HG03139 (cell line): ENCODE results near the gene GPATCH2L.

Source experiments
- ATAC-seq: cut with Tn5 transposase; IDR thresholded peaks from one replicate; pipeline ENCODE4 v1.9.1; 2021; ENCODE audit not compliant: unreplicated experiment

The GPATCH2L gene

GRCh38 chr14:76253111-76253510 lies 101.4 kb downstream of the GPATCH2L start:
- ATAC-seq = no peak

GRCh38 chr14:76256545-76256944 lies 104.8 kb downstream of the GPATCH2L start:
- ATAC-seq = no peak

- no peak for ATAC-seq
Measured at GRCh38 chr14:76257111-76257803, 105.5 kb downstream of the GPATCH2L start.

- ATAC-seq = no peak
Measured at GRCh38 chr14:76257842-76258397, 106.2 kb downstream of the GPATCH2L start.

- ATAC-seq = no peak
Measured at GRCh38 chr14:76259029-76259735, 107.5 kb downstream of the GPATCH2L start.

GRCh38 chr14:76260749-76261148 lies 109.0 kb downstream of the GPATCH2L start:
- no peak for ATAC-seq

- ATAC-seq = no peak
Measured at GRCh38 chr14:76261371-76261811, 109.7 kb downstream of the GPATCH2L start.

- ATAC-seq = no peak
Measured at GRCh38 chr14:76262641-76263040, 110.9 kb downstream of the GPATCH2L start.
